B cell (primary cell): ENCODE results near the gene ITGB3.

Experiments used
- EZH2 ChIP-seq: IDR thresholded peaks from 2 replicates; pipeline ENCODE4 v1.6.1; 2012; ENCODE audit warnings: borderline replicate concordance, low read depth, mild to moderate bottlenecking, moderate library complexity, low read length; ENCODE audit not compliant: insufficient read depth, poor library complexity, severe bottlenecking
- TF ChIP-seq, protein P1 (sequence below): fragments of 200-600 bp; IDR thresholded peaks from one replicate; pipeline ENCODE4 v1.8.0; 2022; ENCODE audit warnings: antibody characterized with exemption, mild to moderate bottlenecking

DNA sequence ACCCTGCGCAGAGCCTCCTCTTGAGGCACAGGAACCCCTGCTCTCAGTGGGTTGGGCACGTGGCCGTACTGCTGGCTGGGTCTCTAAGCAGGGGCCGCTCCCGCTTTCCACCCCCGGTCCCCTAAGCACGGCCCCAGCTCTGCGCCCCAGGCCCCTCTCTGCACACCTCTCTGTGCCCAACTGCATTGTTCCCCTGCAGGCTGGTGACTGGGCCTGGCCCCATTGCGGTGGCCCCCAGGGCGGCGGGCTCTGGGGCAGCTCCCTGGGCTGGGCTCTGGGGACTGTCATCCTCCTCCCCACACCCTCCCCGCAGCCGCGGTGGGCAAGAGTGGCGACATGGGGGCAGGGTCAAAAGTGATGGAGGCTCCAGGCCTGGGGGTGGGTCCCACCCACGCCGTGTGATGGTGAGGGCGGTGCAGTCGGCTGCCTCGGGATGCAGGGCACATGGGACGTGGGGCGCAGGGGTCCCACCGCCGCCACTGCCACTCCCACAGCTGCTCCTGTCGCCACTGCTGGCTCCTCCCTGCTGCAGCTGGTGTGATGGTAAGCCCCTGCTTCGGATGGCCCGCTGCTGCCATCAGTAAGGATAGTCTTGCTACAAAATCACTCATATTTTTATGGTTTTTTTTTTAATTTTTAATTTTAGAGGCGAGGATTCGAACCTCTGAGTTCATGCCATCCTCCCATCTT is 15.2 kb upstream of the ITGB3 start:
- TF ChIP-seq, protein P1, sequence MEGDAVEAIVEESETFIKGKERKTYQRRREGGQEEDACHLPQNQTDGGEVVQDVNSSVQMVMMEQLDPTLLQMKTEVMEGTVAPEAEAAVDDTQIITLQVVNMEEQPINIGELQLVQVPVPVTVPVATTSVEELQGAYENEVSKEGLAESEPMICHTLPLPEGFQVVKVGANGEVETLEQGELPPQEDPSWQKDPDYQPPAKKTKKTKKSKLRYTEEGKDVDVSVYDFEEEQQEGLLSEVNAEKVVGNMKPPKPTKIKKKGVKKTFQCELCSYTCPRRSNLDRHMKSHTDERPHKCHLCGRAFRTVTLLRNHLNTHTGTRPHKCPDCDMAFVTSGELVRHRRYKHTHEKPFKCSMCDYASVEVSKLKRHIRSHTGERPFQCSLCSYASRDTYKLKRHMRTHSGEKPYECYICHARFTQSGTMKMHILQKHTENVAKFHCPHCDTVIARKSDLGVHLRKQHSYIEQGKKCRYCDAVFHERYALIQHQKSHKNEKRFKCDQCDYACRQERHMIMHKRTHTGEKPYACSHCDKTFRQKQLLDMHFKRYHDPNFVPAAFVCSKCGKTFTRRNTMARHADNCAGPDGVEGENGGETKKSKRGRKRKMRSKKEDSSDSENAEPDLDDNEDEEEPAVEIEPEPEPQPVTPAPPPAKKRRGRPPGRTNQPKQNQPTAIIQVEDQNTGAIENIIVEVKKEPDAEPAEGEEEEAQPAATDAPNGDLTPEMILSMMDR: no peak
- TF ChIP-seq EZH2: no peak
